ENCODE results near the gene DEPDC4.

GRCh38 chr12:100265732-100266584 is 921 bp downstream of the DEPDC4 start:
- TF ChIP-seq CTCF (IDR thresholded peaks at IDR 0.05) (no peak), POLR2A (IDR thresholded peaks at IDR 0.05) (no peak)
